ENCODE results near the gene C10orf90. TPM values are rescaled to one million over a fixed set of nuclear protein-coding genes. Genes with fewer than 3 reads are reported as not detected.

C10orf90 gene
- total RNA-seq, 4 donors from 2014 or later, result 2.1 to 6.5 (median 4.1) TPM

GRCh38 chr10:126504063-126504760 lies 166.3 kb downstream of the C10orf90 start:
- Histone ChIP-seq H3K9me3 (no peaks in the 10 kb centered on the region), H3K36me3 (no peaks in the 10 kb centered on the region), H3K27ac (no peak overlapping the region), H3K4me1 (no peaks in the 10 kb centered on the region), H3K27me3 (no peaks in the 10 kb centered on the region), H3K4me3 (no peak overlapping the region)
- no peak for DNase-seq (ENCODE audit: low spot score in 2 of 2)
- TF ChIP-seq POLR2A (IDR thresholded peaks at IDR 0.05) (no peak), CTCF (IDR thresholded peaks at IDR 0.05) (peak; percentile 31 to 62), EP300 (IDR thresholded peaks at IDR 0.05) (no peak), POLR2AphosphoS5 (IDR thresholded peaks at IDR 0.05) (no peak)
- WGBS, result 48% methylated on average over 14 of the region's 23 CpGs

GRCh38 chr10:126503392-126504062 lies 167.0 kb downstream of the C10orf90 start:
- TF ChIP-seq EP300 (IDR thresholded peaks at IDR 0.05) (no peak), CTCF (IDR thresholded peaks at IDR 0.05) (no peak), POLR2A (IDR thresholded peaks at IDR 0.05) (no peak), POLR2AphosphoS5 (IDR thresholded peaks at IDR 0.05) (no peak)
- H3K4me1 ChIP-seq, result no peaks in the 10 kb centered on the region
- no peaks in the 10 kb centered on the region for H3K36me3 ChIP-seq
- no peaks in the 10 kb centered on the region for H3K27me3 ChIP-seq
- no peak for DNase-seq (ENCODE audit: low spot score in 2 of 2)
- H3K4me3 ChIP-seq, result no peak overlapping the region
- H3K27ac ChIP-seq, result no peak overlapping the region
- 80% methylated on average over 12 of the region's 12 CpGs for WGBS
- H3K9me3 ChIP-seq, result no peaks in the 10 kb centered on the region

GRCh38 chr10:126502441-126502840 lies 168.1 kb downstream of the C10orf90 start:
- Histone ChIP-seq H3K27ac (no peak overlapping the region), H3K4me1 (no peaks in the 10 kb centered on the region), H3K4me3 (no peak overlapping the region), H3K9me3 (no peaks in the 10 kb centered on the region), H3K27me3 (no peaks in the 10 kb centered on the region), H3K36me3 (no peaks in the 10 kb centered on the region)
- no peak for DNase-seq (ENCODE audit: low spot score in 2 of 2)
- TF ChIP-seq POLR2AphosphoS5 (IDR thresholded peaks at IDR 0.05), result no peak
- no peak for TF ChIP-seq POLR2A (IDR thresholded peaks at IDR 0.05)
- no peak for TF ChIP-seq CTCF (IDR thresholded peaks at IDR 0.05)
- no peak for TF ChIP-seq EP300 (IDR thresholded peaks at IDR 0.05)
- WGBS, result 67% methylated on average over 1 of the region's 1 CpG

GRCh38 chr10:126501828-126502227 lies 168.7 kb downstream of the C10orf90 start:
- DNase-seq (ENCODE audit: low spot score in 2 of 2), result no peak
- no peaks in the 10 kb centered on the region for H3K4me1 ChIP-seq
- no peaks in the 10 kb centered on the region for H3K27me3 ChIP-seq
- H3K27ac ChIP-seq, result no peak overlapping the region
- no peak for TF ChIP-seq POLR2AphosphoS5 (IDR thresholded peaks at IDR 0.05)
- no peak overlapping the region for H3K4me3 ChIP-seq
- 97% methylated on average over 5 of the region's 5 CpGs for WGBS
- no peaks in the 10 kb centered on the region for H3K9me3 ChIP-seq
- H3K36me3 ChIP-seq, result no peaks in the 10 kb centered on the region

- 93% methylated on average over 3 of the region's 3 CpGs for WGBS
These were observed 169.6 kb downstream of the C10orf90 start for GRCh38 chr10:126500866-126501265.

More at GRCh38 chr10:126500866-126501265, 169.6 kb downstream of the C10orf90 start:
- Histone ChIP-seq H3K36me3 (no peaks in the 10 kb centered on the region), H3K4me1 (no peaks in the 10 kb centered on the region), H3K27ac (no peak overlapping the region), H3K4me3 (no peak overlapping the region), H3K27me3 (no peaks in the 10 kb centered on the region), H3K9me3 (no peaks in the 10 kb centered on the region)
- DNase-seq (ENCODE audit: low spot score in 2 of 2), result no peak
- TF ChIP-seq POLR2A (IDR thresholded peaks at IDR 0.05) (no peak), POLR2AphosphoS5 (IDR thresholded peaks at IDR 0.05) (no peak), EP300 (IDR thresholded peaks at IDR 0.05) (no peak), CTCF (IDR thresholded peaks at IDR 0.05) (no peak)

Data from suprapubic skin (tissue), 4 donors.